ENCODE data around the gene FAM20C. TPM values are rescaled to one million over a fixed set of nuclear protein-coding genes. Genes with fewer than 3 reads are reported as not detected.

Gene FAM20C
- total RNA-seq, 2 donors from 2014 or later = 13.7 to 19.9 TPM

GRCh38 chr7:284762-285722 is 92.7 kb downstream of the FAM20C start:
- DNase-seq (ENCODE audit: low spot score) = no peak
- no peaks in the 10 kb centered on the region for H3K9me3 ChIP-seq
- H3K27me3 ChIP-seq = peaks cover 8% of the 10 kb centered on the region in 2 donors
- no peaks in the 10 kb centered on the region for H3K36me3 ChIP-seq
- H3K27ac ChIP-seq = no peak overlapping the region
- no peak overlapping the region for H3K4me3 ChIP-seq
- TF ChIP-seq CTCF (IDR thresholded peaks at IDR 0.05) = no peak
- H3K4me1 ChIP-seq = peaks cover 0 to 8% of the 10 kb centered on the region in 2 donors

GRCh38 chr7:285731-286130 is 93.4 kb downstream of the FAM20C start:
- Histone ChIP-seq H3K27me3 (peaks cover 12 to 14% of the 10 kb centered on the region in 2 donors), H3K9me3 (no peaks in the 10 kb centered on the region), H3K4me1 (peaks cover 0 to 15% of the 10 kb centered on the region in 2 donors), H3K27ac (no peak overlapping the region), H3K36me3 (no peaks in the 10 kb centered on the region), H3K4me3 (no peak overlapping the region)
- no peak for DNase-seq (ENCODE audit: low spot score)
- TF ChIP-seq CTCF (IDR thresholded peaks at IDR 0.05) = no peak

GRCh38 chr7:286266-286665 is 93.9 kb downstream of the FAM20C start:
- no peaks in the 10 kb centered on the region for H3K36me3 ChIP-seq
- H3K27ac ChIP-seq = no peak overlapping the region
- no peaks in the 10 kb centered on the region for H3K9me3 ChIP-seq
- H3K4me3 ChIP-seq = no peak overlapping the region
- peaks cover 0 to 16% of the 10 kb centered on the region in 2 donors for H3K4me1 ChIP-seq
- TF ChIP-seq CTCF (IDR thresholded peaks at IDR 0.05) = no peak
- H3K27me3 ChIP-seq = peaks cover 14 to 15% of the 10 kb centered on the region in 2 donors
- no peak for DNase-seq (ENCODE audit: low spot score)

GRCh38 chr7:288671-289101 is 96.3 kb downstream of the FAM20C start:
- no peak for DNase-seq (ENCODE audit: low spot score)
- Histone ChIP-seq H3K9me3 (no peaks in the 10 kb centered on the region), H3K4me1 (peaks cover 0 to 16% of the 10 kb centered on the region in 2 donors), H3K27ac (no peak overlapping the region), H3K36me3 (no peaks in the 10 kb centered on the region), H3K4me3 (no peak overlapping the region), H3K27me3 (peaks cover 15 to 18% of the 10 kb centered on the region in 2 donors)
- TF ChIP-seq CTCF (IDR thresholded peaks at IDR 0.05) = no peak

GRCh38 chr7:289209-289755 is 96.9 kb downstream of the FAM20C start:
- H3K4me1 ChIP-seq = peaks cover 0 to 16% of the 10 kb centered on the region in 2 donors
- H3K36me3 ChIP-seq = no peaks in the 10 kb centered on the region
- no peaks in the 10 kb centered on the region for H3K9me3 ChIP-seq
- no peak for DNase-seq (ENCODE audit: low spot score)
- peaks cover 15 to 18% of the 10 kb centered on the region in 2 donors for H3K27me3 ChIP-seq
- H3K27ac ChIP-seq = no peak overlapping the region
- H3K4me3 ChIP-seq = no peak overlapping the region
- no peak for TF ChIP-seq CTCF (IDR thresholded peaks at IDR 0.05)
